GM13976 (cell line): ENCODE results near the gene SLC19A2.
"Not testable (repeated sequence)": the region's sequence is repeated elsewhere in the genome, so short reads cannot be mapped to it uniquely, and the experiment has no call there.

ENCODE experiments used
- DNase-seq: peaks from one replicate; pipeline ENCODE4 v3.0.0; 2012; ENCODE audit warnings: low spot score
- in situ Hi-C: fragments of 300-500 bp; cut with MboI; formaldehyde crosslinking; loops from one replicate; pipeline ENCODE4 v1.12.0; 2022; ENCODE audit warnings: low sequenced_read_pairs, mixed read lengths, inconsistent platforms; ENCODE audit not compliant: unreplicated experiment
- TF ChIP-seq, protein P1 (sequence below): IDR thresholded peaks from 2 replicates; pipeline ENCODE4 v1.5.1; 2012; ENCODE audit warnings: borderline replicate concordance, mild to moderate bottlenecking; ENCODE audit not compliant: insufficient read depth; ENCODE audit errors: extremely low read depth, missing control alignments, control extremely low read depth

The SLC19A2 gene

GRCh38 chr1:169509354-169509753 is 23.6 kb upstream of the SLC19A2 start:
- TF ChIP-seq, protein P1, sequence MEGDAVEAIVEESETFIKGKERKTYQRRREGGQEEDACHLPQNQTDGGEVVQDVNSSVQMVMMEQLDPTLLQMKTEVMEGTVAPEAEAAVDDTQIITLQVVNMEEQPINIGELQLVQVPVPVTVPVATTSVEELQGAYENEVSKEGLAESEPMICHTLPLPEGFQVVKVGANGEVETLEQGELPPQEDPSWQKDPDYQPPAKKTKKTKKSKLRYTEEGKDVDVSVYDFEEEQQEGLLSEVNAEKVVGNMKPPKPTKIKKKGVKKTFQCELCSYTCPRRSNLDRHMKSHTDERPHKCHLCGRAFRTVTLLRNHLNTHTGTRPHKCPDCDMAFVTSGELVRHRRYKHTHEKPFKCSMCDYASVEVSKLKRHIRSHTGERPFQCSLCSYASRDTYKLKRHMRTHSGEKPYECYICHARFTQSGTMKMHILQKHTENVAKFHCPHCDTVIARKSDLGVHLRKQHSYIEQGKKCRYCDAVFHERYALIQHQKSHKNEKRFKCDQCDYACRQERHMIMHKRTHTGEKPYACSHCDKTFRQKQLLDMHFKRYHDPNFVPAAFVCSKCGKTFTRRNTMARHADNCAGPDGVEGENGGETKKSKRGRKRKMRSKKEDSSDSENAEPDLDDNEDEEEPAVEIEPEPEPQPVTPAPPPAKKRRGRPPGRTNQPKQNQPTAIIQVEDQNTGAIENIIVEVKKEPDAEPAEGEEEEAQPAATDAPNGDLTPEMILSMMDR, result no peak
- in situ Hi-C loops, result no loop called here
- no peak for DNase-seq

- in situ Hi-C loops, result no loop called here
- no peak for DNase-seq
- TF ChIP-seq, protein P1, result no peak
Observed at GRCh38 chr1:169508432-169509338, 22.9 kb upstream of the SLC19A2 start.

DNA sequence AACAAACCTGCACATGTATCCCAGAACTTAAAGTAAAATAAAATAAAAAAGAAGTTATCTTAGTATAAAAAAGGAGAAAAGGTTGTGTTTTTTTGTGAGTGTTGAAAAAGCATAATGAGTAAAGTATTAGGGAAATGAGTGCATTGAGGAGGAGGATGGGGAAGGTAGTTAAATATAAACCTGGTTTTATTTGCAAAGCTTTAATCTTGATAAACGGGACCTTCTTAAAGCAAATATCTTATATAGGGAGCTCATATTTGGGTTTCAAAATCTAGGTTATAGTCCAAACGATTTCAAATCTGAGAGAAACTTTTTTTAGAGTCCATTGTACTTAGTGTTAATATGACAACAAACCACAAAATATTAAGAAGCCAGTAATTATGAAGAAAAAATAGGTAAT is 21.7 kb upstream of the SLC19A2 start:
- in situ Hi-C loops, result no loop called here
- DNase-seq, result no peak
- TF ChIP-seq, protein P1, result no peak

DNA sequence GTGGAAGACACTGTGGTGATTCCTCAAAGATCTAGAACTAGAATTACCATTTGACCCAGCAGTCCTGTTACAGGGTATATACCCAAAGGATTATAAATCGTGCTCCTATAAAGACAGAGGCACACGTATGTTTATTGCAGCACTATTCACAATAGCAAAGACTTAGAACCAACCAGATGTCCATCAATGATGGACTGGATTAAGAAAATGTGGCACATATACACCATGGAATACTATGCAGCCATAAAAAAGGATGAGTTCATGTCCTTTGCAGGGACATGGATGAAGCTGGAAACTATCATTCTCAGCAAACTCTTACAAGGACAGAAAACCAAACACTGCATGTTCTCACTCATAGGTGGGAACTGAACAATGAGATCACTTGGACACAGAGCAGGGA is 17.9 kb upstream of the SLC19A2 start:
- DNase-seq, in situ Hi-C loops: not testable (repeated sequence)

DNA sequence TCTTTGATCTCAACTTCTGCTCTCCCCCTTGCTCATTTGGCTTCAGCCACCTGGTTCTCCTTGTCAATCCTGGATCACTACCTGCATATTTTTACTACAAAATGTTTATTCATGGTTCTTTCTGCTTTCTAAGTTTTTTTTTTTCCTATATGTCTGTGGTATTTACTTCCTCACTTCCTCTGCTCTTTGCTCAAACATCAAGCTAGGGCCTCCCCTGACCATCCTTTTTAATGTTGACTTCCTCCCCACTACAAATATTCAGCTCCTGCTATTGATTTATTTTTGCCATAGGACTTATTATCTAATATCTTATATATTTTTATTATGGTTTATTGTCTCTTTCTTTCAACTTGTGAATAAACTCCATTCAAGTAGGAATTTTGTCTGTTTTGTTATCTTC is 14.1 kb upstream of the SLC19A2 start:
- TF ChIP-seq, protein P1, result no peak
- no peak for DNase-seq
- in situ Hi-C loops, result no loop called here

- DNase-seq, result no peak
- TF ChIP-seq, protein P1, result no peak
- in situ Hi-C loops, result no loop called here
Observed at GRCh38 chr1:169497317-169497716, 11.6 kb upstream of the SLC19A2 start.

- no peak for DNase-seq
- in situ Hi-C loops, result no loop called here
- TF ChIP-seq, protein P1, result no peak
Observed at GRCh38 chr1:169495916-169496315, 10.2 kb upstream of the SLC19A2 start.
